GM12878 (cell line): ENCODE results near the gene CCDC70.

Experiments
- CBFB ChIP-seq: IDR thresholded peaks from 2 replicates; pipeline ENCODE4 v1.6.1; 2016; ENCODE audit warnings: antibody characterized with exemption, low read depth
- EP300 ChIP-seq, 2 experiments: fragments of 150-350 bp in 1 of 2; IDR thresholded peaks; 2 replicates each; pipeline ENCODE4 v1.6.1; 2011 to 2012; ENCODE audit warnings: low read depth in 2 of 2, low read length in 2 of 2, borderline replicate concordance in 1 of 2, improper control_type of control experiment in 1 of 2, inconsistent platforms in 1 of 2; ENCODE audit not compliant: control insufficient read depth in 1 of 2
- JUND ChIP-seq: IDR thresholded peaks from 2 replicates; pipeline ENCODE4 v1.6.1; 2012; ENCODE audit warnings: low read depth, mild to moderate bottlenecking, low read length, improper control_type of control experiment, moderate library complexity
- PBX3 ChIP-seq: IDR thresholded peaks from 2 replicates; pipeline ENCODE4 v1.6.1; 2011; ENCODE audit warnings: mild to moderate bottlenecking, low read depth, low read length, moderate library complexity; ENCODE audit not compliant: insufficient replicate concordance
- RAD21 ChIP-seq: IDR thresholded peaks from 2 replicates; pipeline ENCODE4 v1.6.1; 2011; ENCODE audit warnings: mild to moderate bottlenecking, low read depth, low read length, moderate library complexity; ENCODE audit not compliant: insufficient read depth
- WRNIP1 ChIP-seq: IDR thresholded peaks from 2 replicates; pipeline ENCODE4 v1.6.1; 2011; ENCODE audit warnings: low read depth, low read length, improper control_type of control experiment, borderline replicate concordance
- TF ChIP-seq, protein P1 (sequence below), 3 experiments: IDR thresholded peaks in 2 of 3; conservative IDR thresholded peaks in 1 of 3; 2 replicates each; pipeline ENCODE4 v1.5.1; 2011; ENCODE audit warnings: low read depth in 3 of 3, low read length in 3 of 3, mild to moderate bottlenecking in 3 of 3, control low read depth in 2 of 3, moderate library complexity in 2 of 3, inconsistent platforms in 1 of 3, mixed read lengths in 1 of 3; ENCODE audit not compliant: control insufficient read depth in 2 of 3, insufficient read depth in 1 of 3; ENCODE audit errors: extremely low read depth in 1 of 3

DNA sequence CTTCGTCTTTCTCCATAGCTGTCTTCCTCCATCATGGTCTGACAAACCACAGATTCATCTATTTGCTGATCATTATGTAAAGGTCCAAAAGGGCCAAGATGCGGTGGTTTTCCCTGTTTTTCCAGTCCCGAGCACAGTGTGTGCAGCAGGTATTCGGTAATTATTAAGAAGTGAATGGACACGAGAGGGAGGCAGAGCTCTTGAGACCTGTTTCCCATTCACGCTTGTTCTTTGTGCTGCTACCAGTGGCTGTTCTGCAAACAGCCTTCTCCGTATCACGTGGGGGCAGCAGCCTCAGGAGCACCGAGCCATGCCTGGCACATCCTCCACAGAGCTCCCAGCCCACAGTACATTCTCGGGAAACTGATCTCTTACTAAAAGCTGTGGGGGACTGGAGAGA is 50.3 kb downstream of the CCDC70 start:
- TF ChIP-seq JUND = no peak
- TF ChIP-seq EP300 (IDR thresholded peaks at IDR 0.05; ENCODE audit: borderline replicate concordance in 1 of 2, control insufficient read depth in 1 of 2, low read depth in 2 of 2, low read length in 2 of 2) = no peak
- no peak for TF ChIP-seq RAD21
- no peak for TF ChIP-seq PBX3
- no peak for TF ChIP-seq WRNIP1
- TF ChIP-seq, protein P1, sequence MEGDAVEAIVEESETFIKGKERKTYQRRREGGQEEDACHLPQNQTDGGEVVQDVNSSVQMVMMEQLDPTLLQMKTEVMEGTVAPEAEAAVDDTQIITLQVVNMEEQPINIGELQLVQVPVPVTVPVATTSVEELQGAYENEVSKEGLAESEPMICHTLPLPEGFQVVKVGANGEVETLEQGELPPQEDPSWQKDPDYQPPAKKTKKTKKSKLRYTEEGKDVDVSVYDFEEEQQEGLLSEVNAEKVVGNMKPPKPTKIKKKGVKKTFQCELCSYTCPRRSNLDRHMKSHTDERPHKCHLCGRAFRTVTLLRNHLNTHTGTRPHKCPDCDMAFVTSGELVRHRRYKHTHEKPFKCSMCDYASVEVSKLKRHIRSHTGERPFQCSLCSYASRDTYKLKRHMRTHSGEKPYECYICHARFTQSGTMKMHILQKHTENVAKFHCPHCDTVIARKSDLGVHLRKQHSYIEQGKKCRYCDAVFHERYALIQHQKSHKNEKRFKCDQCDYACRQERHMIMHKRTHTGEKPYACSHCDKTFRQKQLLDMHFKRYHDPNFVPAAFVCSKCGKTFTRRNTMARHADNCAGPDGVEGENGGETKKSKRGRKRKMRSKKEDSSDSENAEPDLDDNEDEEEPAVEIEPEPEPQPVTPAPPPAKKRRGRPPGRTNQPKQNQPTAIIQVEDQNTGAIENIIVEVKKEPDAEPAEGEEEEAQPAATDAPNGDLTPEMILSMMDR (IDR thresholded peaks at IDR 0.05 in 2 of 3, conservative IDR thresholded peaks at IDR 0.05 in 1 of 3; ENCODE audit: control insufficient read depth in 2 of 3, extremely low read depth in 1 of 3, insufficient read depth in 1 of 3, low read depth in 3 of 3, low read length in 3 of 3) = no peak; a peak in 1 of 6 replicates
- no peak for TF ChIP-seq CBFB
